AG09309 (cell line): ENCODE measurements around the gene TRABD2B.

Experiments
- DNase-seq: peaks from one replicate; pipeline ENCODE4 v3.0.0-alpha.2; 2010; ENCODE audit warnings: low read depth
- H3K4me3 ChIP-seq: 2 replicates; pipeline ENCODE4 v1.5.1; 2011; ENCODE audit warnings: mild to moderate bottlenecking, low read depth, low read length, moderate library complexity; ENCODE audit not compliant: control insufficient read depth
- CTCF ChIP-seq: IDR thresholded peaks from 2 replicates; pipeline ENCODE4 v1.5.1; 2011; ENCODE audit warnings: mild to moderate bottlenecking, low read depth, low read length, inconsistent platforms; ENCODE audit not compliant: insufficient read depth, control insufficient read depth; ENCODE audit errors: missing control alignments

Gene TRABD2B

GRCh38 chr1:47769295-47769694 is 227.9 kb downstream of the TRABD2B start:
- no peak for TF ChIP-seq CTCF
- no peak overlapping the region for H3K4me3 ChIP-seq
- no peak for DNase-seq

- TF ChIP-seq CTCF, result no peak
- no peak for DNase-seq
- H3K4me3 ChIP-seq, result no peak overlapping the region
These were observed 229.5 kb downstream of the TRABD2B start for GRCh38 chr1:47767741-47768100.

GRCh38 chr1:47766832-47767740 is 230.1 kb downstream of the TRABD2B start:
- no peak overlapping the region for H3K4me3 ChIP-seq

GRCh38 chr1:47765742-47766485 is 231.3 kb downstream of the TRABD2B start:
- no peak for TF ChIP-seq CTCF
- H3K4me3 ChIP-seq, result no peak overlapping the region
- no peak for DNase-seq

More at GRCh38 chr1:47766832-47767740, 230.1 kb downstream of the TRABD2B start:
- no peak for TF ChIP-seq CTCF
- DNase-seq, result no peak

- H3K4me3 ChIP-seq, result no peak overlapping the region
- no peak for TF ChIP-seq CTCF
- DNase-seq, result no peak
These were observed 231.9 kb downstream of the TRABD2B start for GRCh38 chr1:47765236-47765635.

- DNase-seq, result no peak
- H3K4me3 ChIP-seq, result no peak overlapping the region
- TF ChIP-seq CTCF, result no peak
These were observed 232.6 kb downstream of the TRABD2B start for GRCh38 chr1:47764461-47765046.
